C4-2B (cell line): ENCODE data around the gene APPL1.

Experiments
- CTCF ChIP-seq: fragments of 450-650 bp; conservative IDR thresholded peaks from 2 replicates; pipeline ENCODE4 v1.5.1; 2017; ENCODE audit warnings: mild to moderate bottlenecking
- ZFX ChIP-seq: fragments of 450-650 bp; IDR thresholded peaks from 2 replicates; pipeline ENCODE4 v1.6.1; 2017

DNA sequence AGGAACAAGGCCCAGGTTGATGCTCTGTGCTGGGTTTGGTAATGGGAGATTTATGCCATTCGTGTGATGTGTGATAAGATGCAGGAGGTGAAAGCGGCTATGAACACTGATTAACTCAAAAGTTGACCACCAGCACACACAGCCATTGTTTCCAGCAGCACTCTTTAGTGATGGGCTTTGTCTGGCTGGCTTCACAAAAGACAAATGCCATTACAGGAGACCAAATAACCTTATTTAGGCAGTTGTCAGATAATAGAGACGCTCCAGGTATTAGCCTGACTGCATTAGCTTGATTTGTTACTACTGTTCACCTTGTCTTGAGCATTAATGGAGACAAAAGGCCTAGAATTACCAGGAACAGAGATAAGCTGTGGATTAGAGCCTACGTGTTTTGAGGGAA, 32.9 kb upstream of the APPL1 start:
- TF ChIP-seq CTCF (no peak), ZFX (no peak)
